Tibial artery (tissue), 4 donors: Measurements from ENCODE around the gene RRAGA.

Source experiments
- DNase-seq, 2 donors: peaks; one replicate each; pipeline ENCODE4 v3.0.0-alpha.2; 2019
- H3K27ac ChIP-seq, 2 donors: fragments of 200-600 bp; sonication (generic) in 1 of 2; 1 replicate in 1 of 2; 2 replicates in 1 of 2; pipeline ENCODE4 v1.5.1; 2018 to 2019; ENCODE audit warnings: mild to moderate bottlenecking in 1 of 2
- H3K27me3 ChIP-seq, 2 donors: fragments of 200-600 bp; sonication (generic) in 1 of 2; one replicate each; pipeline versions ENCODE4 v1.5.1 to v1.6.0; 2016 to 2019
- H3K36me3 ChIP-seq, 3 donors: fragments of 200-600 bp; sonication (generic) in 2 of 3; one replicate each; pipeline ENCODE4 v1.5.1; 2016 to 2019; ENCODE audit warnings: mild to moderate bottlenecking in 2 of 3
- H3K4me1 ChIP-seq, 4 donors: fragments of 200-600 bp; sonication (generic) in 2 of 4; 1 replicate in 3 of 4; 2 replicates in 1 of 4; pipeline ENCODE4 v1.5.1; 2016 to 2019
- H3K4me3 ChIP-seq, 2 donors: fragments of 200-600 bp; sonication (generic) in 1 of 2; 1 replicate in 1 of 2; 2 replicates in 1 of 2; pipeline ENCODE4 v1.5.1; 2018 to 2019; ENCODE audit warnings: mild to moderate bottlenecking in 2 of 2
- H3K9me3 ChIP-seq, 3 donors: fragments of 200-600 bp; sonication (generic) in 1 of 3; one replicate each; pipeline ENCODE4 v1.5.1; 2016 to 2019
- CTCF ChIP-seq, 2 experiments: fragments of 200-600 bp in 1 of 2; fragments of 450-650 bp in 1 of 2; IDR thresholded peaks; one replicate each; pipeline ENCODE4 v1.5.1; 2017 to 2019; ENCODE audit warnings: antibody characterized with exemption in 2 of 2, mild to moderate bottlenecking in 1 of 2, moderate library complexity in 1 of 2
- intact Hi-C: fragments of 100-400 bp; cut with DNase I; formaldehyde crosslinking; loops from one replicate; pipeline ENCODE4 v1.15.0; 2023; ENCODE audit warnings: low total_unique reads

Gene RRAGA

GRCh38 chr9:19022206-19022605 is 27.0 kb upstream of the RRAGA start:
- no peak overlapping the region for H3K4me3 ChIP-seq
- H3K27ac ChIP-seq = no peak overlapping the region
- TF ChIP-seq CTCF (IDR thresholded peaks at IDR 0.05) = no peak
- H3K36me3 ChIP-seq = no peaks in the 10 kb centered on the region
- no peaks in the 10 kb centered on the region for H3K27me3 ChIP-seq
- intact Hi-C loops = no loop called here
- no peaks in the 10 kb centered on the region for H3K9me3 ChIP-seq
- no peaks in the 10 kb centered on the region for H3K4me1 ChIP-seq
- DNase-seq = no peak

- Histone ChIP-seq H3K9me3 (no peaks in the 10 kb centered on the region), H3K4me1 (no peaks in the 10 kb centered on the region), H3K4me3 (no peak overlapping the region), H3K27me3 (no peaks in the 10 kb centered on the region), H3K36me3 (no peaks in the 10 kb centered on the region), H3K27ac (no peak overlapping the region)
- intact Hi-C loops = no loop called here
- DNase-seq = no peak
- no peak for TF ChIP-seq CTCF (IDR thresholded peaks at IDR 0.05)
Measured at GRCh38 chr9:19023078-19023477, 26.1 kb upstream of the RRAGA start.

GRCh38 chr9:19026375-19026774 is 22.9 kb upstream of the RRAGA start:
- Histone ChIP-seq H3K4me1 (no peaks in the 10 kb centered on the region), H3K27ac (no peak overlapping the region), H3K9me3 (no peaks in the 10 kb centered on the region), H3K36me3 (no peaks in the 10 kb centered on the region), H3K27me3 (peaks cover 0 to 7% of the 10 kb centered on the region in 2 donors), H3K4me3 (no peak overlapping the region)
- TF ChIP-seq CTCF (IDR thresholded peaks at IDR 0.05) = no peak
- DNase-seq = no peak
- intact Hi-C loops = loop anchor here (5.0 kb wide), 1 partner anchor 769 kb away; no protein-coding TSS in a partner anchor

- no peak overlapping the region for H3K4me3 ChIP-seq
- no peak for TF ChIP-seq CTCF (IDR thresholded peaks at IDR 0.05)
- peaks cover 0 to 7% of the 10 kb centered on the region in 2 donors for H3K27me3 ChIP-seq
- no peak overlapping the region for H3K27ac ChIP-seq
- no peaks in the 10 kb centered on the region for H3K36me3 ChIP-seq
- intact Hi-C loops = loop anchor here (5.0 kb wide), 1 partner anchor 771 kb away; no protein-coding TSS in a partner anchor
- H3K4me1 ChIP-seq = no peaks in the 10 kb centered on the region
- H3K9me3 ChIP-seq = no peaks in the 10 kb centered on the region
- DNase-seq = no peak
Measured at GRCh38 chr9:19027825-19028224, 21.4 kb upstream of the RRAGA start.

- intact Hi-C loops = loop anchor here (5.0 kb wide), 1 partner anchor 772 kb away; no protein-coding TSS in a partner anchor
- Histone ChIP-seq H3K4me1 (no peaks in the 10 kb centered on the region), H3K4me3 (no peak overlapping the region), H3K27me3 (peaks cover 0 to 7% of the 10 kb centered on the region in 2 donors), H3K36me3 (no peaks in the 10 kb centered on the region), H3K27ac (no peak overlapping the region), H3K9me3 (no peaks in the 10 kb centered on the region)
- DNase-seq = no peak
- peak; percentile 71 to 75 for TF ChIP-seq CTCF (IDR thresholded peaks at IDR 0.05)
Measured at GRCh38 chr9:19028835-19029451, 20.3 kb upstream of the RRAGA start.
